ENCODE measurements around the gene PRSS33.

GRCh38 chr16:2736476-2737237 is 50.7 kb downstream of the PRSS33 start:
- TF ChIP-seq CTCF (conservative IDR thresholded peaks at IDR 0.05; ENCODE audit: low read length) = no peak
- no peak for TF ChIP-seq EZH2phosphoT487 (IDR thresholded peaks at IDR 0.05; ENCODE audit: borderline replicate concordance)

All from Loucy (cell line).